OCI-LY3 (cell line): ENCODE measurements around the gene SLC3A2.

ENCODE experiments used
- EZH2phosphoT487 ChIP-seq: fragments of 200-600 bp; shearing (Covaris generic); IDR thresholded peaks from 2 replicates; pipeline ENCODE4 v1.6.1; 2018; ENCODE audit warnings: antibody characterized with exemption, mixed run types, low read depth
- TF ChIP-seq, protein P1 (sequence below): fragments of 200-600, 300-600 bp; sonication (generic); IDR thresholded peaks from 2 replicates; pipeline ENCODE4 v1.5.1; 2014; ENCODE audit warnings: antibody characterized with exemption, low read length, low read depth

DNA sequence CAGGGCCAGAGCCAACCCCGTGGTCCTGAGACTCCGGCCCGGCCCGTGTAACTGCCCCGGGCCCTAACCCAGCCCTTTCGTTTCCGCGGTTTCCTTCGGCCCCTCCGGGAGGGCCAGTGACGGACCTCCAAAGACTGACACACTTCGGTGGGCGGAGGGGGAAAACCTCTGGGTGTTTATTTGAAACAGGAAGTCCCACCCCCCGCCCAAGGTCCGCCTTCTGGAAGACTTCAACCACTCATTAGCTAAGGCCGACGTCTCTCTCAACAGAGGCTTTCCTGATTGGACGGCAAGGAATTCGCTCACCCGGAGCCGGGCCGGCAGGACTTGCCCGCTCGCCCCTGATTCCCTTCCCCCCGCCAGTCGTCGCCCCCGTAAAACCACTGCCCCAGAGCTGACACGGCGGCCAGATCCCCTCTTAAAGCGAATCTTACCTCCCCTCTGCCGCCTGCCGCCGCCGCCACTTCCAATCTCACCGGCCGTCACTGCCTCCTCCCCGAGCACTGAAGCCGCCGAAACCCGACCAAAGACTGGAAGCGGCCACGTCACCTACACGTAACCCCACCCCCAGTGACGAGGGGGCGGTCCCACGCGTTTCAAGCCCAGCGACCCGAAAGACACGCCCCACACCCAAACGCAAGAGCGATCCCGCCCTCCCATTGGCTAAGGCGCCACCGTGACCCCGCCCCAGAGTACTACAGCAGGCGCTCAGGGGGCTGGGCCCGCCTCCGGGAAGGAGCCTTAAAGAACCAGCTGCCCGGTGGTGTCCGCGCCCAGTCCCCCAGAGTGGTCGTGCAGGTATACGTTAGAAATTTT lies 49.0 kb upstream of the SLC3A2 start, which contains the start of gene STX5:
- TF ChIP-seq, protein P1, sequence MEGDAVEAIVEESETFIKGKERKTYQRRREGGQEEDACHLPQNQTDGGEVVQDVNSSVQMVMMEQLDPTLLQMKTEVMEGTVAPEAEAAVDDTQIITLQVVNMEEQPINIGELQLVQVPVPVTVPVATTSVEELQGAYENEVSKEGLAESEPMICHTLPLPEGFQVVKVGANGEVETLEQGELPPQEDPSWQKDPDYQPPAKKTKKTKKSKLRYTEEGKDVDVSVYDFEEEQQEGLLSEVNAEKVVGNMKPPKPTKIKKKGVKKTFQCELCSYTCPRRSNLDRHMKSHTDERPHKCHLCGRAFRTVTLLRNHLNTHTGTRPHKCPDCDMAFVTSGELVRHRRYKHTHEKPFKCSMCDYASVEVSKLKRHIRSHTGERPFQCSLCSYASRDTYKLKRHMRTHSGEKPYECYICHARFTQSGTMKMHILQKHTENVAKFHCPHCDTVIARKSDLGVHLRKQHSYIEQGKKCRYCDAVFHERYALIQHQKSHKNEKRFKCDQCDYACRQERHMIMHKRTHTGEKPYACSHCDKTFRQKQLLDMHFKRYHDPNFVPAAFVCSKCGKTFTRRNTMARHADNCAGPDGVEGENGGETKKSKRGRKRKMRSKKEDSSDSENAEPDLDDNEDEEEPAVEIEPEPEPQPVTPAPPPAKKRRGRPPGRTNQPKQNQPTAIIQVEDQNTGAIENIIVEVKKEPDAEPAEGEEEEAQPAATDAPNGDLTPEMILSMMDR = no peak
- TF ChIP-seq EZH2phosphoT487 = no peak
